ENCODE data around the gene RAD51B.
"Not testable (repeated sequence)": the region's sequence is repeated elsewhere in the genome, so short reads cannot be mapped to it uniquely, and the experiment has no call there.

The RAD51B gene

DNA sequence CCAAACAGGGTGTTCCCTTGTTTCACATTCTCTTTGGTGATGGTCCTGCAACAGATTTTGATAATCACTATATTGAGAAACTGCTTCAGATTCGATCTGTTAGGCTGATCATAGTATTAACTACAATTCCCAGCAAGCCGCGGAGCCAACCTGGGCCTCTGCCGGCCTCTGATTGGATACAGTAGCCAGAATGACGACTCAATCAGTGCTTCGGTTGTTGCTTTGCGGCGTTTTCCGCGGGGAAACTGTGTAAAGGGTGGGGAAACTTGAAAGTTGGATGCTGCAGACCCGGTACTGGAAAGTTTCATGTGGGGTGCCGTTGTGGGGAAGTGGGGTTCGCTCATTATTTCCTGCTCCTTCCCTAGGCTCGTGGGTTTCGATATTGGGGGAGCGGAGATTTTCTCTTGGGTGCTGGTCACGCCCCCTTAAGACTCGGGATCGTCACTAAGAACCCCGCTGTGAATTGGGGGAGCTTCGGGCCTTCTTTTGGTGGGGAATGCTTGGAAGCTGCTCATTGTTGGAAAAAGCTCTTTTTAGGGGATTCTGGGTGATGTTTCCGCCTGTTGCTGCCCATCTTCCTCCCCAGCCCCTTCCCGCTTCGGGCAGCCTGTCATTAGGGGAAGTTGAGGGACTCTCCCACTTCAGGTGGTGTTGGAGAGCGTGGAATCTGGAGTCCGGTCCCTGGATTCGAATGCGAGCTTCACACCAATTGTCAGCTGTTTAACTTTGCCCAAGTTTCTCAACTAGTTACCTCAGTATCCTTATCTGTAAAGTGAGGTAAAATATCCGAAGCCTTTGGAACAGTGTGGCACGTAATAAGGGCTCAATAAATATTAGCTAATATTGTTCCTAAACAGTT, at the start of gene RAD51B:
Gene RAD51B, plus strand, starts transcription at position 217 of the 859 bp plus-strand sequence.
- peak; percentile 41 for DNase-seq

DNA sequence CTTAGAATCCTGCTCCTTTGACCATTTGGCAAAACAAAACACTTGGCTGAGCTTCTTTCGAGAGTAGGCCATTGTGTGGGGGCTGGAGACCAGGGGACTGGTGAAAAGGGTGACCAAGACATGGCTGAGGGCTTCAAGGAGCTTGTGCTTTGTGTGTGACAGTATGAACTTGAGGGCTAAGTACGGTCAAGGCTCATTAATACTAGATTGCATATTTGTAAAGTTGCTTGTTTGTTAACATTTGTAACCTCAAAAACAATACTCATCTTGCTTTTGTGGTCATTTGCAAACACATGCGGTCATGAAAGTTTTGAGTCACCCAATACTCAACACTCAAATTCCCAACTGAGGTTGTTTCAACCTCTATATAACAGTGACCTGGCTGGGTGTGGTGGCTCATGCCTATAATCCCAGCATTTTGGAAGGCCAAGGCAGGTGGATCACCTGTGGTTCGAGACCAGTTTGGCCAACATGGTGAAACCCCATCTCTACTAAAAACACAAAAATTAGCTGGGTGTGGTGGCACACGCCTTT, 45.7 kb upstream of the RAD51B start:
- DNase-seq: no peak

- DNase-seq: no peak
Measured at GRCh38 chr14:67776653-67777322, 42.8 kb upstream of the RAD51B start.

DNA sequence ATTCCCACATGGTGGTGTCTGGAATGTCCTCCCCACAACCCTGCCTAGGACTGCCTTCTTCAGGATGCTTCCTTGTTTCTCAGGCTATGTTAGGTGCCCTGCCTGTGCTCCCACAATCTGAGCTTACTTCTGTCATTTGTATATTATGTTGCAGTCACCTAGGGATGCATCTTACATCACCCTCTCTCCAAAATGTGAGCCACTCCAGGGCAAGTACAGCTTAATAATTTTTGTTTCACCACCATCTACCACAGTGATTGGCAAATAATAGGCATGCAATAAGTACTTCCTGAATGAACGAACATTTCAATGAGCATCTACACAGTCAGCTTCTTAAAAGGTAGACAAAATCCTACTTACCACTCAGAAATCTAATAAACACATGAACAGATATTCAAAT, 40.8 kb upstream of the RAD51B start:
- DNase-seq: no peak

DNA sequence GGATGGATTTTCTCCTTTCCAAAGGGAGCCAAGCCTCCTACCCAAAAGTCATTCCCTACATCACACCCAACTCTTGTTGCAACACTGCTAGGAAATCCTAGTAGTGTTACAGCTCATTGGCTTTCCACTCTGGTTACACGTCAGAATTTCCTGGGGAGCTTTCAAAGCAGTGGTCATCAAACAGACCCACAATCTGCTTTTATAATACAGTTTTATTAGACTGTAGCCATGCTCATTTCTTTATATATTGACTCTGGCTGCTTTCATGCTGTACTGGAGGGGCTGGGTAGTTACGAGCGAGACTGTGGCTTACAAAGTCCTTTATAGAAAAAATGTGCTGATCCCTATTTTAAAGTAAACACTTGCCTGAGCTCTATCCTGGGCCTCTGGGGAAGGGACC, 37.5 kb upstream of the RAD51B start:
- no peak for DNase-seq

GRCh38 chr14:67784244-67784823, 35.2 kb upstream of the RAD51B start:
- no peak for DNase-seq

DNA sequence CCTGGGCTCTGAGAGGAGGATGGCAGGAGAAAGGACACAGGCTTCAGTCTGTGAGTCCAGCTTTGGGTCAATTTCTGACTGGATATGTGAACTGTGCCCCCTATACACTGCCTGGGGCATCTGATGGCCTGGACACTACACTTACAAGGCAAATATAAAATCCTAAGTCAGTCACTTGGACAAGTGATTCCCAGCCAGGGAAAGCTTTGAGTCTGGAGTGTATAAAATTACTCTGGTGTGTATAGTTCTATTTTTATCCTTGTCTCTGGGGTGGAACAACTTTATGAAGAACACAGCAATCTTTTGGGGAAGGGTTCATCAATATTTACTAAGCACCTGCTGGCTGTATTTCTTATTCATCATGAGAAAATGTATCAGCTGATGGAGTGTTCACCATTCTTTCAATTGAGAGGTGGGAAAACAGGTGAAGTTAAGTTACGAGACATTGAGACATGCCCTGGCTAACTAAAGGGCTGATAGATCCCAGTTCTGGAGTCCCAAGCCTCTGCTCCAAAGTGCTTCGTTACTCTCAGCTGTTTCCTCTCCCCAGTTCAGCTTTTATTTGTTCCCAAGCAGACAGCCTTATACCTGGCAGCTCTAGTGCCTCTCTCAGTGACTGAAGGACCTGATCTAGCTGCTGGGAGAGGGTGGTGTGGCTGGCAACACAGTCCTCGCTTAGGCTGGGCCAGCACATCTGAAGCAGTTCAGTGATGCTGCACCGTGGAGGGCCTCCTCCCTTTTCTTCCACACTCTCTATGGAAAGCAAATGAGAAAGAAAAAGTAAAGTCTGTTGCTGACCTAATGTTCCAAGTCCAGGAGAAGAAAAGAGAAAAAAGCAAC, 34.1 kb upstream of the RAD51B start:
- DNase-seq: no peak

GRCh38 chr14:67787673-67788072, 31.9 kb upstream of the RAD51B start:
- DNase-seq: no peak

GRCh38 chr14:67798731-67799130, 20.8 kb upstream of the RAD51B start:
- DNase-seq: no peak

- no peak for DNase-seq
Measured at GRCh38 chr14:67800743-67801142, 18.8 kb upstream of the RAD51B start.

GRCh38 chr14:67806246-67806645, 13.3 kb upstream of the RAD51B start:
- DNase-seq: no peak

DNA sequence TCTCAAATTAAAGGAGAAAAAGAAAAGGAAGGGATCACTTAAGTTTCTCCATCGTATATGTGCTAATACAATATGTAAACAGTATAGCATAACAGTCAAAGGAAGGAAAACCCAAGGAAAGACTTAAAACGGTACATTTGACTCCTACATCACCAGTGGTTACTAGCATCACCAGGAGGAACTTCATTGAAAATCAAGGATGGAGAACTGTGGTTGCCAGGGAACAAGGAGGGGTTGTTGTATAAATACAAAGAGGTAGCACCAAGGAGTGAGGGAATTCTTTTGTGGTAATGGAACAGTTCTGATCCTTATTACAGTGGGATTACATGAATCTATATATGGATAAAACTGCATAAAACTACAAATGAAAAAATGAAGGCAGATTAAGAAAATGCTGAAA, 4.8 kb upstream of the RAD51B start:
- DNase-seq: no peak

GRCh38 chr14:67815573-67816225, 3.9 kb upstream of the RAD51B start:
- DNase-seq: no peak

GRCh38 chr14:67816326-67817002, 3.1 kb upstream of the RAD51B start, which contains the start of gene ZFYVE26:
TSS of gene ZFYVE26 (minus strand) at chr14:67816590. CDS start at chr14:67815963, 627 bp downstream.
- DNase-seq: peak; percentile 96

DNA sequence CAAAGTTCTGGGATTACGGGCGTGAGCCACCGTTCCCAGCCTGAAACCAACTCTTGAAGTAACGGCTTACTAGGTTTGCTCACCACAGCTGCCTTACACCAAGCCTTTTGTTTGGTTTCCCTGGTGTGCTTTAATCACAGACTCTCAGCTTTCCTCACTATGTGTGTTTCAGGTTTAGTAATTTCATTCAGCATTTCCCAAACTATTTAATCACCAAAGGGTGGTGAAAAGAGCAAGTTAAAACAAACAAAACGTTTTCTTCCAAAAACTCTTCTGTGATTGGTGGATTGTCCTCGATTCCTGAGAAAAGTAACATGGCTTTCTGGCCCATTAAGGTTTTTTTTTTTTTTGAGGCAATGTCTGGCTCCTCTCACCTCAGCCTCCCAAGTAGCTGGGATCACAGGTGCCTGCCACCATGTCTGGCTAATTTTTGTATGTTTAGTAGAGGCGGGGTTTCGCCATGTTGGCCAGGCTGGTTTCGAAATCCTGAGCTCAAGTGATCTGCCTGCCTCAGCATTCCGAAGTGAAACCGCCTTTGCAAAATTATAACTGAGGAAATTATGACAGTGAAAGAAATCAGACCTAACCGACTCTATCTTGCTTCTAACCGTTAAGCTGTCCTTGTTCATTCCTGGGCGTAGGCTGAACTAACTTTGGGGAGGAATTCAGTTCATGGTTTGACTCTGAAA, 1.7 kb upstream of the RAD51B start:
- no peak for DNase-seq

DNA sequence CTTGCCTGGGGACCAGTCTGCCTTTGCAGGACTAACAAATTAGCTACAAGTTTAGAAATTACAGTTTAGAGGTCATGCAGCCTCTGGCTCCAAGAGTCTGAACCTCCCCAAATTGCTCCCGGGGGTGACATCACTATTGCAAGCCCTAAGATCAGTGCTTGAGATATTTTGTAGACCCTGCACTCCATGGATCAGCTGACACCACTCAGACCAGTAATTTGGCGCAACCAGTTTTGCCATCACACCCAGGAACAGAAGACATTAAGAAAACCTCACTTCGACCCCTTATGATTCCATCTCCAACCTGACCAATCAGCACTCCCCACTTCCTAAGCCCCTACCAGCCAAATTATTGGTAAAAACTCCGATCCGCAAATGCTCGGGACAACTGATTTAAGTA, 1.1 kb upstream of the RAD51B start:
- not testable (repeated sequence) for DNase-seq

DNA sequence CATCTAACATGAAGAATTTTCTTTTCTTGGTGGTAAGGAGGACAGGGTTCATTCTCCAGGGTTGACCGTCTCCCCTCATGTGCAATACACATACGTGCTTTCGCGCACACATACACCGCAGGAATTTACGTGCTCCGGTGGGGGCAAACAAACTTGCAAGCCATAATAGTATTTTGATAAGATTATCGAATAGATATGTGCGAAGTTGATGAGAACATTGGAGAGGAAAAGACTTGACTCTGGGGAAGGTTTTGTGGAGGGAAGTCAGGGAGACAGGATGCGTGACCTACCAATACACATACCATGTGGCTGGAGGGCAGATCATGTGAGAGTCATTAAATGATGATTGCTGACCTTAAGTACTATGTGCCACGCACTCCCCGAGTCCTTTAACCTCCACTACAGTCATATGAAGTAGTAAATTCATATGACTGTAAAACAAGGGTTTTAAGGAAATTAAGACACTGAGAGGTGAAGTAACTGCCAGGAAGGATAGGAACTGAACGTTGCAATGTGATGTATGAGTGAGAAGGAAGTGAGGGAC, 921 bp downstream of the RAD51B start:
- DNase-seq: no peak

DNA sequence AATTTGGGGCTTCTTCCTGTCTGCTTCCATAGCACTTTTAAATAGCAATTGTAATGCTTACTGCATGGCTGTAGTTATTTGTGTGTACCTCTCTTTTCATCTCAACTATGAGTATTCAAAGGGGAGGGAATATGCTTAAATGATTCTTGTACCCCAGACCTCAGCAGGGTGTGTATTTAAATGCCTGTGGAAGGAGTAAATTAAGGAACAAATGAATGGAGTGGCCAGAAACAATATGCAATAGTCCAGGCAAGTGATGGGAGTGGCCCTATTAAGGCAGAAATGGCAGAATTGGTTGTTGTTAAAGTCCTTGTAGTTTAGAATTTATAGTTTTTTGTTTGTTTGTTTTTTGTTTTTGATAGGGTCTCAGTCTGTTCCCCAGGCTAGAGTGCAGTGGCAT, 1.5 kb downstream of the RAD51B start:
- no peak for DNase-seq

DNA sequence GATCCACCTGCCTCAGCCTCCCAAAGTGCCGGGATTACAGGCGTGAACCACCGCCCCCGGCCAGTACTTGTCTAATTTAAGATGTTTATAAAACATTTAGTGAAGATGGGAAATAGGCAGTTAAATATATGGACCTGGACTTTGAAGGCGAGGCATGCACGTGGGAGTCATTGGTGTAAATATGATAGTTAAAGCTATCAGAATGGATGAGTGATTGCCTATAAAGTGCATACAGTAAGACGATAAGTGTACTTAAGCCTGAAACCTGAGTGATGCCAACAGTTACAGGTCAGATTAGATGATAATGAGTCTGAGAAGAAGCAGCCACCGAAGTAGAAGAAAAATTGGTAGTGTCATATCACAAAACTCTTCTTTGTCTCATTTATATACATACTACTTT, 11.5 kb downstream of the RAD51B start:
- DNase-seq: no peak

GRCh38 chr14:67833403-67833802, 13.8 kb downstream of the RAD51B start:
- DNase-seq: no peak

DNA sequence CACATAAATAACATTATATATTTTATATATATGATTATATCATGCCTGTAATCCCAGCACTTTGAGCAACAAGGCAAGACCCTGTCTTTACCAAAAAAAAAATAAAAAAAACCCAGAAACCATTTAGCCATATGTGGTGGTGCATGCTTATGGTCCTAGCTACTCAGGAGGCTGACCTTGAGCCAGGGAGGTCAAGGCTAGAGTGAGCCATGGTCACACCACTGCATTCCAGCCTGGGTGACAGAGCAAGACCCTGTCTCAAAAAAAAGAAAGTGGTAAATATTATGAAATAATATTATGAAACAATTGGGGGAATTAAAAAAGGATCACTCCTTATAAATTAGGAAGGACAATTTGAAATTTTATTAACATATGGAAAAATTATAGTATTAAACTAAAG, 16.0 kb downstream of the RAD51B start:
- DNase-seq: no peak
